Mucosa of rectum (tissue), 2 donors: ENCODE results near the gene TPST2.

Experiments used
- H3K27ac ChIP-seq, 2 donors: one replicate each; pipeline ENCODE4 v1.7.0; 2013; ENCODE audit warnings: inconsistent platforms in 2 of 2, low read depth in 2 of 2, low read length in 2 of 2
- H3K27me3 ChIP-seq, 2 donors: one replicate each; pipeline ENCODE4 v1.7.0; 2013; ENCODE audit warnings: low read length in 2 of 2; ENCODE audit not compliant: control insufficient read depth in 2 of 2, insufficient read depth in 2 of 2
- H3K36me3 ChIP-seq, 2 donors: one replicate each; pipeline ENCODE4 v1.7.0; 2013; ENCODE audit warnings: low read length in 2 of 2; ENCODE audit not compliant: control insufficient read depth in 2 of 2, insufficient read depth in 2 of 2
- H3K4me1 ChIP-seq, 2 donors: one replicate each; pipeline ENCODE4 v1.7.0; 2013; ENCODE audit warnings: low read length in 2 of 2, mild to moderate bottlenecking in 1 of 2; ENCODE audit not compliant: control insufficient read depth in 2 of 2, insufficient read depth in 2 of 2
- H3K4me3 ChIP-seq, 2 donors: one replicate each; pipeline ENCODE4 v1.7.0; 2013; ENCODE audit warnings: low read length in 2 of 2
- H3K9ac ChIP-seq, 2 donors: one replicate each; pipeline ENCODE4 v1.7.0; 2013; ENCODE audit warnings: low read length in 2 of 2, low read depth in 1 of 2, mild to moderate bottlenecking in 1 of 2
- H3K9me3 ChIP-seq, 2 donors: one replicate each; pipeline ENCODE4 v1.7.0; 2013; ENCODE audit warnings: low read length in 2 of 2; ENCODE audit not compliant: control insufficient read depth in 2 of 2
- donor health status: healthy.
- donor health status: Normal muscosa, but diverticular disease.

Gene TPST2

DNA sequence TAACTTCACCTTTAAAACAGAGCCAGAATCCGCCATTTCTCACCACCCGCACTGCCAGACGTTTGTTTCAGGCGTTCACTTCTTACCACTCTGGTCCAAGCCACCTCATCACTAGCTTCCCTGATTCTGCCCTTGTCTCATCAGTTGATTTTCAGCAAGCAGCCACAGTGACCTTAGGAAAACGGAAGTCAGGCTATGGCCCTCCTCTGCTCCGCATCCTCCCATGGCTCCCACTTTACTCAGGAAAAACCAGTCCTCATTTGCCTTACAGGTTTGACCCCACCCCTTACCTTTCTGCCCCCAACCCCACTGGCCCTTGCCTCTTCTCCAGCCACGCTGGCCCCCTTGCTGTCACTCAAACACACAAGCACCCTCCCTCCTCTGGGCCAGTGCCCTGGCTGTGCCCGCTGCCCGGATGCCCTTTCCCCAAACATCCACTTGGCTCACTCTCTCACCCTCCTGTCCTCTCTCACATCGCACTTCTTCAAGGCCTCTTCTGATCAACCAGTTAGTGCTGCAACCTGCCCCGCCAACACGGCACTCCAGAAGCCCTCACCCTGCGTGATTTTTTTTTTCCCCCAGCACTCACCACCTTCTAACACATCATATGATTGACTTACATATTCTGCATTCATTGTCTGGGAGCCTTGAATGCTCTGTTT lies 18.9 kb downstream of the TPST2 start:
- H3K27me3 ChIP-seq = no peaks in the 10 kb centered on the region
- H3K4me3 ChIP-seq = no peak overlapping the region
- H3K9ac ChIP-seq = no peak overlapping the region
- no peaks in the 10 kb centered on the region for H3K36me3 ChIP-seq
- no peak overlapping the region for H3K27ac ChIP-seq
- peaks cover 4 to 6% of the 10 kb centered on the region in 2 donors for H3K4me1 ChIP-seq
- H3K9me3 ChIP-seq = no peaks in the 10 kb centered on the region

DNA sequence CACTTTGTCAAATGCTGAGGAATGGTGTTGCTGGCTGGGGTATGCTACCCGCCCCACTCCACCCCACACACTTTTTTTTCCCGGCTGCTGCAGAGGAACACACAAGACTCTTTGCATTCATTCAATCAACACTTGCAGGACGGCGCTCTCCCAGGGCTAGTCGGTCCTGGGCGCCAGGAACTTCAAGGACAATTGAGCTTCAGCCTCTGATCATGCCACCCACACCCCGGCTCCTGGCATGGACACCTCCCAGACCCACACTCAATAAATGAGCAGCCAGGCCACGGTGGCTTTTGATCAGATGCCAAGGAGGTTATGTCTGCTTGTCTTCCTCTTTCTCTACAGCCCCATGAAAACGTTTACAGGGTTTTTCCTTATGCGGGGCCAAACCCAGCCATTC lies 19.8 kb downstream of the TPST2 start:
- Histone ChIP-seq H3K27ac (no peak overlapping the region), H3K4me1 (peaks cover 4 to 6% of the 10 kb centered on the region in 2 donors)

DNA sequence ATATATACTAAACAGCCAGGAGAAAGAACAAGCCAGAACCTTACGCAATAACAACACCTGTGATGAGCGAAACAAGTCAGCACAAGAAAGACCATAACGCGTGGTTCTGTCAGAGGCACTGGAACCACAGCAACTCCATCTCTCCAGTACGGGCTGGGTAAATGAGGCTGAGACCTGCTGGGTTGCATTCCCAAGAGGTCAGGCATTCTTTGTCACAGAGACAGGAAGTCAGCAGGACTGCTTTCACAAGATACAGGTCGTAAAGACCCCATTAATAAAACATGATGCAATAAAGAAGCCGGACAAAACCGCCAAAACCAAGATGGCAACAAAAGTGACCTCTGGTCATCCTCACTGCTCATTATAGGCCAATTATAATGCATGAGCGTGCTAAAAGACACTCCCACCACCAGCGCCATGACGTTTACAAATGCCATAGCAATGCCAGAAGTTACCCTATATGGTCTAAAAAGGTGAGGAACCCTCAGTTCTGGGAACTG lies 21.7 kb downstream of the TPST2 start:
- H3K9me3 ChIP-seq = no peaks in the 10 kb centered on the region
- no peaks in the 10 kb centered on the region for H3K27me3 ChIP-seq
- H3K9ac ChIP-seq = no peak overlapping the region
- peaks cover 0 to 2% of the 10 kb centered on the region in 2 donors for H3K36me3 ChIP-seq
- peaks cover 3 to 4% of the 10 kb centered on the region in 2 donors for H3K4me1 ChIP-seq
- H3K4me3 ChIP-seq = no peak overlapping the region
- no peak overlapping the region for H3K27ac ChIP-seq

More for the DNA sequence above, 19.8 kb downstream of the TPST2 start:
- Histone ChIP-seq H3K9me3 (no peaks in the 10 kb centered on the region), H3K4me3 (no peak overlapping the region), H3K9ac (no peak overlapping the region), H3K36me3 (no peaks in the 10 kb centered on the region), H3K27me3 (no peaks in the 10 kb centered on the region)

DNA sequence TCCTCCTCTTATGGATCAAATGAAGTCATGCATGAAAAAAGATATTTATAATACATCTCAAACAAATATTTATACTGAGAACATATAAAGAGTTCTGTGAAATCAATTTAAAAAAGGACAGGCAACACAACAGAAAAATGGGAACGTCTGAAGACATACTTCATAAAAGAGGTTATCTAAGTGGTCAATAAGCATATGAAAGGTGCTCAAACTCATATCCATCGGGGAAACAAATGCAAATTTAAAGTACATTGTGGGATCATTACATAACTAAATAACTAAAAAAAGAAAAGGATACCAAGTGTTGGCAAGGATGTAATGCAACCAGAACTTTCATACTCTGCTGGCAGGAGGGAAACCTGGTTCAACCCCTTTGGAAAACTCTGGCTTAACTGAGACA lies 22.3 kb downstream of the TPST2 start:
- no peak overlapping the region for H3K4me3 ChIP-seq
- no peaks in the 10 kb centered on the region for H3K9me3 ChIP-seq
- H3K9ac ChIP-seq = no peak overlapping the region
- H3K27me3 ChIP-seq = no peaks in the 10 kb centered on the region
- peaks cover 0 to 2% of the 10 kb centered on the region in 2 donors for H3K36me3 ChIP-seq
- peaks cover 0 to 4% of the 10 kb centered on the region in 2 donors for H3K4me1 ChIP-seq
- H3K27ac ChIP-seq = no peak overlapping the region

- H3K36me3 ChIP-seq = peaks cover 0 to 2% of the 10 kb centered on the region in 2 donors
- no peak overlapping the region for H3K4me3 ChIP-seq
- H3K9ac ChIP-seq = no peak overlapping the region
- H3K4me1 ChIP-seq = peaks cover 0 to 4% of the 10 kb centered on the region in 2 donors
- H3K9me3 ChIP-seq = no peaks in the 10 kb centered on the region
- no peak overlapping the region for H3K27ac ChIP-seq
- no peaks in the 10 kb centered on the region for H3K27me3 ChIP-seq
Measured at GRCh38 chr22:26566994-26567393, 22.9 kb downstream of the TPST2 start.

DNA sequence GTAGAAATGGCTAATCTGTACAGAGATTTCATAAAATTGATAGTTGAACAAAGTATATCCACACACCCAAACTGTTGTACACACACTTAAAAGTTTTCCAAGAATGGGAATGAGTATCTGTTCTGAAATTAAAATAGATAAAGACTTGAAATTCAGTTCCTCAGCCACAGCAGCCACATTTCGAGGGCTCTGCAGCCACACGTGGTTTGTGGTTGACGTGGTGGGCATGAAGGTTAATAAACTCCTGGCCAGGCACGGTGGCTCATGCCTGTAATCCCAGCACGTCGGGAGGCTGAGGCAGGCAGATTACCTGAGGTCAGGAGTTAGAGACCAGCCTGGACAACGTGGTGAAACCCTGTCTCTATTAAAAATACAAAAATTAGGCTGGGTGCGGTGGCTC lies 24.0 kb downstream of the TPST2 start:
- Histone ChIP-seq H3K4me1 (peaks cover 0 to 4% of the 10 kb centered on the region in 2 donors), H3K4me3 (no peak overlapping the region), H3K9ac (no peak overlapping the region), H3K9me3 (no peaks in the 10 kb centered on the region), H3K27me3 (no peaks in the 10 kb centered on the region), H3K27ac (no peak overlapping the region), H3K36me3 (peaks cover 0 to 2% of the 10 kb centered on the region in 2 donors)

- H3K9me3 ChIP-seq = no peaks in the 10 kb centered on the region
- peaks cover 0 to 2% of the 10 kb centered on the region in 2 donors for H3K36me3 ChIP-seq
- no peaks in the 10 kb centered on the region for H3K27me3 ChIP-seq
- H3K9ac ChIP-seq = no peak overlapping the region
- no peak overlapping the region for H3K4me3 ChIP-seq
- H3K4me1 ChIP-seq = no peaks in the 10 kb centered on the region
- no peak overlapping the region for H3K27ac ChIP-seq
Measured at GRCh38 chr22:26565181-26565580, 24.8 kb downstream of the TPST2 start.

- Histone ChIP-seq H3K27ac (no peak overlapping the region), H3K4me3 (no peak overlapping the region), H3K9ac (no peak overlapping the region), H3K9me3 (no peaks in the 10 kb centered on the region), H3K27me3 (no peaks in the 10 kb centered on the region), H3K36me3 (peaks cover 0 to 2% of the 10 kb centered on the region in 2 donors), H3K4me1 (no peaks in the 10 kb centered on the region)
Measured at GRCh38 chr22:26564672-26565071, 25.3 kb downstream of the TPST2 start.

DNA sequence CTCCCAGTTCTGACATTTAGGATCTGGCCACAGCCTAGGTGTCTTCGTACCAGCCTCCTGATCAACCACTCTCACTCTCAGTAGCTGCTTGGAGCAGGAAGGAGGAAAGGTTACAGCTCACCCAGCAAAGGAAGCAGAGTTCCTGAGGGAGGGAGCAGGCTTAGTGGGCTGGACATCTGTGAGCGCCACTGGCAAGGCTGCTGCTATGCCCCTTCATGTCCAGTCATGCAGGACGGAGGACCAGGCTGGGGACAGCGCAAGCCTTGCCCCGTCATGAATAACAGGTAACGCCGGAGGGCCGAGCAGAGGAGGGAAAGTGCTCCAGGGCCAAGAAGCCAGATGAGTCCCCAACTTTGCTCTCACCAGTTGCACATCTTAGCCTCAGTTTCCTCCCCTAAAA lies 25.8 kb downstream of the TPST2 start:
- H3K4me3 ChIP-seq = no peak overlapping the region
- H3K9ac ChIP-seq = no peak overlapping the region
- no peaks in the 10 kb centered on the region for H3K4me1 ChIP-seq
- H3K27me3 ChIP-seq = no peaks in the 10 kb centered on the region
- H3K9me3 ChIP-seq = no peaks in the 10 kb centered on the region
- no peak overlapping the region for H3K27ac ChIP-seq
- peaks cover 0 to 2% of the 10 kb centered on the region in 2 donors for H3K36me3 ChIP-seq

DNA sequence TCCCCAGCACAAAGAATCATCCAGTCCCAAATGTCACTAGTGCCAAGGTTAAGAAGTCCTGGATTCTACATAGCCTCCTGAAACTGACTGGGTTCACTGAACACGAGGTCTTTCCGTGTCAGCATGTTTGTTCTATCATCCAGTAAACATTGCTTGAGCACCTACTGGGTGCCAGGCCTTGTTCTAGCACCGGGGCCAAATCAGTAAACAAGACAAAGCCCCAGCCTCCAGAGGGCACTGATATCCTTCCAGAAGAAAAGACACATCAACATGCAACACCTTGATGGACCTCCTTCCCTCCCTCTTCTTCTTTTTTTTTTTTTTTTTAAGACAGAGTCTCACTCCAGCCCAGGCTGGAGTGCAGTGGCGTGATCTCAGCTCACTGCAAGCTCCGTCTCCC lies 26.9 kb downstream of the TPST2 start:
- H3K4me1 ChIP-seq = no peaks in the 10 kb centered on the region
- no peaks in the 10 kb centered on the region for H3K27me3 ChIP-seq
- H3K36me3 ChIP-seq = peaks cover 0 to 2% of the 10 kb centered on the region in 2 donors
- H3K9ac ChIP-seq = no peak overlapping the region
- H3K9me3 ChIP-seq = no peaks in the 10 kb centered on the region
- no peak overlapping the region for H3K4me3 ChIP-seq
- H3K27ac ChIP-seq = no peak overlapping the region
